ENCODE measurements around the gene ALDOB. TPM values are rescaled to one million over a fixed set of nuclear protein-coding genes. Genes with fewer than 3 reads are reported as not detected.

Gene ALDOB
- total RNA-seq, 1 donor: not detected

DNA sequence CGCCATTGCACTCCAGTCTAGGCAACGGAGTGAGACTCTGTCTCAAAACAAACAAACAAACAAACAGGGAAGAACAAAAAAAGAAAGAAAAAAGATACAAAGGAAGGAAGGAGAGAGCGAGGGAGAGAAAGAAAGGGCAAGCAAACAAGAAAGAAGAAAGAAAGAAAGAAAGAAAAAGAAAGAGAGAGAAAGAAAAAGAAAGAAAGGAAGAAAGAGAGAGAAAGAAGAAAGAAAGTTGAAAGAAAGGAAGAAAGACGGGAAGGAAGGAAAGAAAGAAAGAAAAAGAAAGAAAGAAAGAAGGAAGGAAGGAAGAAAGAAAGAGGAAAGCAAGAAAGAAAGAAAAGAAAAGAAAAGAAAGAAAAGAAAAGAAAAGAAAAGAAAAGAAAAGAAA lies 13.1 kb upstream of the ALDOB start:
- Histone ChIP-seq H4K20me1 (ENCODE audit: insufficient read depth, low read length) (no peaks in the 10 kb centered on the region), H3K9me3 (ENCODE audit: low read depth, low read length) (no peaks in the 10 kb centered on the region), H3K79me2 (ENCODE audit: insufficient read depth, low read length) (no peaks in the 10 kb centered on the region), H3K4me1 (ENCODE audit: insufficient read depth, low read length) (peaks cover 4% of the 10 kb centered on the region), H3K4me3 (ENCODE audit: insufficient read depth, low read length) (no peak overlapping the region), H3K27me3 (ENCODE audit: insufficient read depth, low read length) (peaks cover 7% of the 10 kb centered on the region), H2AFZ (ENCODE audit: low read length) (no peak overlapping the region), H3K27ac (ENCODE audit: low read depth, low read length) (no peak overlapping the region), H3K4me2 (ENCODE audit: insufficient read depth, low read length) (peak overlapping the region; percentile 86), H3K36me3 (ENCODE audit: insufficient read depth, low read length) (no peaks in the 10 kb centered on the region)
- no peak for DNase-seq (ENCODE audit: insufficient read length, low spot score, missing footprints)
- TF ChIP-seq, protein P1, sequence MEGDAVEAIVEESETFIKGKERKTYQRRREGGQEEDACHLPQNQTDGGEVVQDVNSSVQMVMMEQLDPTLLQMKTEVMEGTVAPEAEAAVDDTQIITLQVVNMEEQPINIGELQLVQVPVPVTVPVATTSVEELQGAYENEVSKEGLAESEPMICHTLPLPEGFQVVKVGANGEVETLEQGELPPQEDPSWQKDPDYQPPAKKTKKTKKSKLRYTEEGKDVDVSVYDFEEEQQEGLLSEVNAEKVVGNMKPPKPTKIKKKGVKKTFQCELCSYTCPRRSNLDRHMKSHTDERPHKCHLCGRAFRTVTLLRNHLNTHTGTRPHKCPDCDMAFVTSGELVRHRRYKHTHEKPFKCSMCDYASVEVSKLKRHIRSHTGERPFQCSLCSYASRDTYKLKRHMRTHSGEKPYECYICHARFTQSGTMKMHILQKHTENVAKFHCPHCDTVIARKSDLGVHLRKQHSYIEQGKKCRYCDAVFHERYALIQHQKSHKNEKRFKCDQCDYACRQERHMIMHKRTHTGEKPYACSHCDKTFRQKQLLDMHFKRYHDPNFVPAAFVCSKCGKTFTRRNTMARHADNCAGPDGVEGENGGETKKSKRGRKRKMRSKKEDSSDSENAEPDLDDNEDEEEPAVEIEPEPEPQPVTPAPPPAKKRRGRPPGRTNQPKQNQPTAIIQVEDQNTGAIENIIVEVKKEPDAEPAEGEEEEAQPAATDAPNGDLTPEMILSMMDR (IDR thresholded peaks at IDR 0.05; ENCODE audit: extremely low read depth, low read depth, low read length): no peak

DNA sequence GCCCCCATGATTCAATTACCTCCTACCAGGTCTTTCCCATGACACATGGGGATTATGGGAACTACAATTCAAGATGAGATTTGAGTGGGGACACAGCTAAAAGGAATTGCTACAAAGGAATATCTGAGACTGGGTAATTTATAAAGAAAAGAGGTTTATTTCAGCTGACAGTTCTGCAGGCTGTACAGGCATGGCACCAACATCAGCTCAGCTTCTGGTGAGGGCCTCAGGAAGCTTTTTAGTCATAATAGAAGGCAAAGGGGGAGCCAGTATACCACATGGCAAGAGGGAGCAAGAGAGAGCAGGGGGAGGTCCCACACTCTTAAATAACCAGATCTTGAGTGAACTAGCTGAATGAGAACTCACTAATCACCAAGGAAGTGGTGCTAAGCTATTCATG lies 11.2 kb upstream of the ALDOB start:
- H2AFZ ChIP-seq (ENCODE audit: low read length): no peak overlapping the region
- H3K4me3 ChIP-seq (ENCODE audit: insufficient read depth, low read length): no peak overlapping the region
- no peak overlapping the region for H3K4me2 ChIP-seq (ENCODE audit: insufficient read depth, low read length)
- TF ChIP-seq, protein P1 (IDR thresholded peaks at IDR 0.05; ENCODE audit: extremely low read depth, low read depth, low read length): no peak
- peaks cover 3% of the 10 kb centered on the region for H3K4me1 ChIP-seq (ENCODE audit: insufficient read depth, low read length)
- H3K27ac ChIP-seq (ENCODE audit: low read depth, low read length): no peak overlapping the region
- no peaks in the 10 kb centered on the region for H3K9me3 ChIP-seq (ENCODE audit: low read depth, low read length)
- no peaks in the 10 kb centered on the region for H4K20me1 ChIP-seq (ENCODE audit: insufficient read depth, low read length)
- no peak for DNase-seq (ENCODE audit: insufficient read length, low spot score, missing footprints)
- H3K79me2 ChIP-seq (ENCODE audit: insufficient read depth, low read length): no peaks in the 10 kb centered on the region
- peaks cover 7% of the 10 kb centered on the region for H3K27me3 ChIP-seq (ENCODE audit: insufficient read depth, low read length)
- no peaks in the 10 kb centered on the region for H3K36me3 ChIP-seq (ENCODE audit: insufficient read depth, low read length)

DNA sequence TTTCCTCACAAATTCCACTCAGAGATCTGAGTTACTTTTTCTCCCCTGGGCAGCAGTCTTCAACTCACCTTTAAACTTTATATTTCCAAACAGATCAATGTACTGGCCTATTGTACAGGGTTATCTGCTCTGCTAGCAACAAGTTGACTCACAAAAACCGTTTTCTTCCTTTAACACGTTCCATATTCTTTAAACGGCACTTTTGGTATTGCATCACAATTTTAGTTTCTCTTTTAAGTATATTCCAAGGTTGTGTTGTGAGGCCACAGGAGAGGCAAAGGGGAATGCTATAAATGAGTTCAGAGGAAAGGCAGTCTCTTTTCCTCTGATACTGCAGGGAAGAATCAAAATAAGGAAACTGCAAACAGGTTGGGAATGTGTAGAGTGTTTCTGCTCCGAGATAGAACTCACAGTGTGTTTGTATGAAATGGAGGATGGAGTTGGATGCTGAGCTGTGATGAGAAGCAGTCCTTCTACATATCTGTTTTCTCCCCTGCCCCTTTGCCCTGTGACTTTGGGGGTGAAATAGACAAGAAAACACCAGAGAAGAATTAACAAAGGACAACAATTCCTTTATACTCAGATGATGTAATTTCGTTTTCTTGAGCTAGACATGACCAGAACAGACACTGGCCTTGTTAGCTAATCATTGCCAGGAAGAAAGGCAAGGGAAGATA lies 9.9 kb upstream of the ALDOB start:
- H3K4me1 ChIP-seq (ENCODE audit: insufficient read depth, low read length): peaks cover 3% of the 10 kb centered on the region
- TF ChIP-seq, protein P1 (IDR thresholded peaks at IDR 0.05; ENCODE audit: extremely low read depth, low read depth, low read length): no peak
- H2AFZ ChIP-seq (ENCODE audit: low read length): peak overlapping the region; percentile 67
- peak overlapping the region; percentile 66 for H3K4me2 ChIP-seq (ENCODE audit: insufficient read depth, low read length)
- H3K4me3 ChIP-seq (ENCODE audit: insufficient read depth, low read length): peak overlapping the region; percentile 48
- no peaks in the 10 kb centered on the region for H3K27me3 ChIP-seq (ENCODE audit: insufficient read depth, low read length)
- no peaks in the 10 kb centered on the region for H4K20me1 ChIP-seq (ENCODE audit: insufficient read depth, low read length)
- no peak overlapping the region for H3K27ac ChIP-seq (ENCODE audit: low read depth, low read length)
- peak; percentile 77 for DNase-seq (ENCODE audit: insufficient read length, low spot score, missing footprints)
- no peaks in the 10 kb centered on the region for H3K9me3 ChIP-seq (ENCODE audit: low read depth, low read length)
- H3K79me2 ChIP-seq (ENCODE audit: insufficient read depth, low read length): no peaks in the 10 kb centered on the region
- no peaks in the 10 kb centered on the region for H3K36me3 ChIP-seq (ENCODE audit: insufficient read depth, low read length)

DNA sequence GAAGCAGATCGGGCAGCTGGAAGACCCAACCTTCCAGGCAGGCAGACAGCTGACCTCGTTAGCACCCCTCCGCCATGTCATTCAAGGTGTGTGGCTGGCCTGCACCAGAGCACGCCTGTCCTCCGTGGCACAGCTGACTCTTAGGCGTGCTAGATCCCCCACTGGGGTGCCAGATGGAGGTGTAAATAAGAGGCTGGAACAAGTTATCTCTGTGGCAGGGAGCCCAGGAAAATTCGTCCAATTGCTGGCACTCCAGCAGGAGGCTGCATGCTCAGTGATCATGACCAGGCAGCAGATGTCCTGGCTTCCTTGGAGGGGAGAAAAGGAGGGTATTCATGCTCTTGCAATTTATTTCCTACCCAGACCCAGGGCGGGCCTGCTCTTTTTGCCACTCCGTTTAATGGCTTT lies 7.8 kb upstream of the ALDOB start:
- no peak overlapping the region for H2AFZ ChIP-seq (ENCODE audit: low read length)
- no peaks in the 10 kb centered on the region for H4K20me1 ChIP-seq (ENCODE audit: insufficient read depth, low read length)
- H3K27me3 ChIP-seq (ENCODE audit: insufficient read depth, low read length): no peaks in the 10 kb centered on the region
- DNase-seq (ENCODE audit: insufficient read length, low spot score, missing footprints): no peak
- no peak overlapping the region for H3K4me2 ChIP-seq (ENCODE audit: insufficient read depth, low read length)
- H3K36me3 ChIP-seq (ENCODE audit: insufficient read depth, low read length): no peaks in the 10 kb centered on the region
- TF ChIP-seq, protein P1 (IDR thresholded peaks at IDR 0.05; ENCODE audit: extremely low read depth, low read depth, low read length): no peak
- no peaks in the 10 kb centered on the region for H3K9me3 ChIP-seq (ENCODE audit: low read depth, low read length)
- H3K79me2 ChIP-seq (ENCODE audit: insufficient read depth, low read length): no peaks in the 10 kb centered on the region
- H3K27ac ChIP-seq (ENCODE audit: low read depth, low read length): no peak overlapping the region
- no peak overlapping the region for H3K4me3 ChIP-seq (ENCODE audit: insufficient read depth, low read length)
- no peaks in the 10 kb centered on the region for H3K4me1 ChIP-seq (ENCODE audit: insufficient read depth, low read length)

Data from osteoblast (primary cell).